KMS-11 (cell line): Measurements from ENCODE around the gene OSGEPL1.
"Not testable (repeated sequence)": the region's sequence is repeated elsewhere in the genome, so short reads cannot be mapped to it uniquely, and the experiment has no call there.

Experiments used
- H2AFZ ChIP-seq: fragments of 200-600 bp; sonication (generic); 2 replicates; pipeline ENCODE4 v1.6.1; 2016; ENCODE audit warnings: antibody characterized with exemption, mixed run types, low read depth
- H3K27ac ChIP-seq: fragments of 200-600 bp; sonication (generic); 2 replicates; pipeline ENCODE4 v1.6.1; 2016; ENCODE audit warnings: mild to moderate bottlenecking, mixed run types
- H3K27me3 ChIP-seq: fragments of 200-600 bp; sonication (generic); 2 replicates; pipeline ENCODE4 v1.6.1; 2017; ENCODE audit warnings: mild to moderate bottlenecking, low read depth, mixed run types, moderate library complexity; ENCODE audit not compliant: insufficient read depth
- H3K36me3 ChIP-seq: fragments of 200-600 bp; sonication (generic); 2 replicates; pipeline ENCODE4 v1.6.1; 2017; ENCODE audit warnings: mild to moderate bottlenecking, mixed run types; ENCODE audit not compliant: insufficient read depth
- H3K4me1 ChIP-seq: fragments of 200-600 bp; sonication (generic); 2 replicates; pipeline ENCODE4 v1.6.1; 2016; ENCODE audit warnings: mild to moderate bottlenecking, low read depth, mixed run types; ENCODE audit not compliant: poor library complexity, severe bottlenecking
- H3K4me2 ChIP-seq: fragments of 200-600 bp; sonication (generic); 2 replicates; pipeline ENCODE4 v1.7.0; 2016; ENCODE audit warnings: mild to moderate bottlenecking, mixed run types
- H3K4me3 ChIP-seq: fragments of 200-600 bp; sonication (generic); IDR thresholded peaks from 2 replicates; pipeline ENCODE4 v1.6.1; 2017; ENCODE audit warnings: low read depth, low read length, mixed read lengths; ENCODE audit not compliant: insufficient read depth
- H3K79me2 ChIP-seq: fragments of 200-600 bp; sonication (generic); 2 replicates; pipeline ENCODE4 v1.6.1; 2016; ENCODE audit warnings: low read depth, mixed run types; ENCODE audit not compliant: insufficient read depth
- H3K9ac ChIP-seq: fragments of 200-600 bp; sonication (generic); 2 replicates; pipeline ENCODE4 v1.6.1; 2016; ENCODE audit warnings: mild to moderate bottlenecking, mixed run types
- H4K20me1 ChIP-seq: fragments of 200-600 bp; sonication (generic); 2 replicates; pipeline ENCODE4 v1.6.1; 2016; ENCODE audit warnings: mild to moderate bottlenecking, mixed run types; ENCODE audit not compliant: insufficient read depth
- CTCF ChIP-seq: fragments of 200-600 bp; sonication (generic); conservative IDR thresholded peaks from 2 replicates; pipeline ENCODE4 v1.6.1; 2017; ENCODE audit warnings: low read depth, mild to moderate bottlenecking, antibody characterized with exemption, low read length, moderate library complexity, mixed read lengths

Gene OSGEPL1

DNA sequence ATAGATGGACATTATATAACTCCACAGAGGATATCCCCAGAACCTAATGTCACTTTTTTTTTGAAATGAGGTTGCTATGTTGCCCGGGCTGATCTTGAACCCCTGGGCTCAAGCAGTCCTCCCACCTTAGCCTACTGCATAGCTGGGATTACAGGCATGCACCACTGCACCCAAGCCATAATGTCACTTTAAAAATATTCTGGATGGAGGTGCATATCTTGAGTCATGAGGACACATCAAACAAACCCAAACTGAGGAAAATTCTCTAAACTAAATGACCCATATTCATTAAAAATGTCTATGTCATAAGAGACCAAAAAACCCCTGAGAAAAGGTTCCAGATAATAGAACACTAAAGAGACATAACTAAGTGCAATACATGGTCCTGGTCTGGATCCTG, 36.3 kb downstream of the OSGEPL1 start:
- no peak overlapping the region for H3K9ac ChIP-seq
- H2AFZ ChIP-seq = no peak overlapping the region
- H4K20me1 ChIP-seq = no peaks in the 10 kb centered on the region
- no peaks in the 10 kb centered on the region for H3K79me2 ChIP-seq
- H3K4me3 ChIP-seq = no peak overlapping the region
- no peaks in the 10 kb centered on the region for H3K4me1 ChIP-seq
- H3K4me2 ChIP-seq = no peak overlapping the region
- no peaks in the 10 kb centered on the region for H3K27me3 ChIP-seq
- TF ChIP-seq CTCF = no peak
- no peak overlapping the region for H3K27ac ChIP-seq
- no peaks in the 10 kb centered on the region for H3K36me3 ChIP-seq

DNA sequence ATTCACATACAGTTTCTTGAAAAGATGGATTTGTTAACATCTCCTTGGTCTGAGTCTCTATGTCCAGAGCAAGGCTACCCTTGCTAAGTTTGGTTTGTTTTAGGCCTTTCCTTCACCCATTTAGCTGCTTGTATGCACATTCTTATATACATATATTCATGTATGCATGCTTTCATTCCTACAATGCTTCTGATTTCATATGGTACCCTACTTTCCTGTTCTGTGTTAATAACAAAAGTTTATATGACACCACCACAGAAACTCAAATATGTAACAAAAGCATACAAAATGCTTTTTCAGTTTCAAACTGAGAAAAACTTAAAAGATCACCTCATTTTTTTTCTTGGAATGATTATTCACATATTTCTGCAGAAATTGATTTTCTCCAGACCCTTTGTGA, 39.4 kb downstream of the OSGEPL1 start:
- TF ChIP-seq CTCF = no peak
- no peak overlapping the region for H2AFZ ChIP-seq
- no peaks in the 10 kb centered on the region for H3K4me1 ChIP-seq
- no peaks in the 10 kb centered on the region for H4K20me1 ChIP-seq
- H3K27me3 ChIP-seq = no peaks in the 10 kb centered on the region
- no peak overlapping the region for H3K9ac ChIP-seq
- no peaks in the 10 kb centered on the region for H3K36me3 ChIP-seq
- H3K4me3 ChIP-seq = no peak overlapping the region
- H3K79me2 ChIP-seq = no peaks in the 10 kb centered on the region
- no peak overlapping the region for H3K4me2 ChIP-seq
- no peak overlapping the region for H3K27ac ChIP-seq

- H4K20me1 ChIP-seq = no peaks in the 10 kb centered on the region
- H3K27me3 ChIP-seq = no peaks in the 10 kb centered on the region
- H3K79me2 ChIP-seq = no peaks in the 10 kb centered on the region
- no peak overlapping the region for H2AFZ ChIP-seq
- no peaks in the 10 kb centered on the region for H3K36me3 ChIP-seq
- H3K27ac ChIP-seq = no peak overlapping the region
- H3K4me2 ChIP-seq = no peak overlapping the region
- H3K9ac ChIP-seq = no peak overlapping the region
- no peak overlapping the region for H3K4me3 ChIP-seq
- no peak for TF ChIP-seq CTCF
- H3K4me1 ChIP-seq = no peaks in the 10 kb centered on the region
Measured at GRCh38 chr2:189719571-189719970, 43.0 kb downstream of the OSGEPL1 start.

DNA sequence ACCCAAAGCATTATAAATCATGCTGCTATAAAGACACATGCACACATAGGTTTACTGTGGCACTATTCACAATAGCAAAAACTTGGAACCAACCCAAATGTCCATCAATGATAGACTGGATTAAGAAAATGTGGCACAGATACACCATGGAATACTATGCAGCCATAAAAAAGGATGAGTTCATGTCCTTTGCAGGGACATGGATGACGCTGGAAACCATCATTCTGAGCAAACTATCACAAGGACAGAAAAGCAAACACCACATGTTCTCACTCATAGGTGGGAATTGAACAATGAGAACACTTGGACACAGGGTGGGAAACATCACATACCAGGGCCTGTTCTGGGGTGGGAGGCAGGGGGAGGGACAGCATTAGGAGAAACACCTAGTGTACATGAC, 45.0 kb downstream of the OSGEPL1 start:
- H3K36me3 ChIP-seq, H2AFZ ChIP-seq, H3K27me3 ChIP-seq, H3K9ac ChIP-seq, H3K79me2 ChIP-seq, H3K27ac ChIP-seq, H3K4me2 ChIP-seq, H3K4me1 ChIP-seq, H4K20me1 ChIP-seq, H3K4me3 ChIP-seq: not testable (repeated sequence)

DNA sequence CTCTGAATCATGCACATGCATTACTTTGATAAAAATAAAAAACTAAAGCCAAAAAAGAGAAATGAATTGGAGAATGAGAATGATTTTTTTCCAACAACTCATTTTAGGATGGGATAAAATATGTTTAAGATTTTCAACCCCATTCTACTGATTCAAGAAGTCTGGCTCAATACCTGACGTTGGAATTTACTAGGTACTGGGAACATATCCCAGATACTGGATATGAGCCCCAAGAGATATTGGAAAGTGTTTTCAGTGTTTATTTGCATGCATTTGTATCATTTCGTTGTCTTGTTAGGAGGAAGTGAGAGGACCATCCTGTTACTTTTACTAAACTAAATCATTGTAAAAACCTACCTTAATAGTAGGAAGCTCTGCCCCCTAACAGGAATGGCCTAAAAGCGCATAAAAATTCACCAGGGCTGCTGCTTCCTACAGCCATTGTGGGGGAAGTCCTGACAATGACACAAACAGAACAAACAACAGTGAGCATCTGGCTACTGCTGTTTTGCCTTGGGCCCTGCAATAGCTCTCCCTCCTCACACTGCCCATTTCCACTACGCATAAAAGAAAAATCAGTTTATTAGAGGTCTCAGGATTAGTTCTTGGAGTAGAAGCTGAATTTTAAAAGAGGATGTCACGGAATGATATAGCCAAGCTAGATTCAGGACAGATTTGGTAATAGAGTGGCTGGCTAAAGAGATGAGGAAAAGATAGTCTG, 52.9 kb downstream of the OSGEPL1 start:
- H3K4me2 ChIP-seq = no peak overlapping the region
- no peak overlapping the region for H3K9ac ChIP-seq
- no peaks in the 10 kb centered on the region for H3K4me1 ChIP-seq
- H3K27ac ChIP-seq = no peak overlapping the region
- no peaks in the 10 kb centered on the region for H3K79me2 ChIP-seq
- no peak for TF ChIP-seq CTCF
- H3K36me3 ChIP-seq = no peaks in the 10 kb centered on the region
- no peak overlapping the region for H2AFZ ChIP-seq
- H4K20me1 ChIP-seq = no peaks in the 10 kb centered on the region
- H3K4me3 ChIP-seq = no peak overlapping the region
- no peaks in the 10 kb centered on the region for H3K27me3 ChIP-seq
